Islet precursor cell (in vitro differentiated cells): ENCODE data around the gene FIZ1.

Source experiments
- DNase-seq: peaks from one replicate; pipeline ENCODE4 v3.0.0-alpha.2; 2018

The FIZ1 gene

GRCh38 chr19:55567708-55568328 is 31.5 kb downstream of the FIZ1 start:
- DNase-seq, result no peak

- no peak for DNase-seq
Measured at GRCh38 chr19:55566823-55567222, 32.5 kb downstream of the FIZ1 start.

GRCh38 chr19:55563261-55563690 is 36.0 kb downstream of the FIZ1 start:
- peak; percentile 64 for DNase-seq

GRCh38 chr19:55559684-55560083 is 39.6 kb downstream of the FIZ1 start:
- no peak for DNase-seq

GRCh38 chr19:55554741-55555152 is 44.6 kb downstream of the FIZ1 start:
- DNase-seq, result no peak

GRCh38 chr19:55554302-55554701 is 45.0 kb downstream of the FIZ1 start:
- DNase-seq, result no peak

GRCh38 chr19:55553217-55554182 is 45.8 kb downstream of the FIZ1 start:
- no peak for DNase-seq

- peak; percentile 73 for DNase-seq
Measured at GRCh38 chr19:55552620-55553019, 46.7 kb downstream of the FIZ1 start.

- DNase-seq, result no peak
Measured at GRCh38 chr19:55552206-55552605, 47.1 kb downstream of the FIZ1 start.

- DNase-seq, result peak; percentile 81
Measured at GRCh38 chr19:55550321-55550650, 49.0 kb downstream of the FIZ1 start.

- peak; percentile 73 for DNase-seq
Measured at GRCh38 chr19:55549500-55550320, 49.6 kb downstream of the FIZ1 start.

- DNase-seq, result no peak
Measured at GRCh38 chr19:55546822-55547614, 52.3 kb downstream of the FIZ1 start.

- DNase-seq, result no peak
Measured at GRCh38 chr19:55546011-55546410, 53.3 kb downstream of the FIZ1 start.

GRCh38 chr19:55545443-55545842 is 53.9 kb downstream of the FIZ1 start, which contains the start of gene SBK3:
SBK3 (minus strand) TSS chr19:55545543; CDS start chr19:55545543, 0 bp downstream.
- no peak for DNase-seq

- no peak for DNase-seq
Measured at GRCh38 chr19:55544776-55545439, 54.4 kb downstream of the FIZ1 start.

- no peak for DNase-seq
Measured at GRCh38 chr19:55544014-55544413, 55.3 kb downstream of the FIZ1 start.

GRCh38 chr19:55543567-55543966 is 55.8 kb downstream of the FIZ1 start:
- DNase-seq, result no peak

- no peak for DNase-seq
Measured at GRCh38 chr19:55542292-55542855, 56.9 kb downstream of the FIZ1 start.
